OCI-LY7 (cell line): Measurements from ENCODE around the gene ACADVL. TPM values are rescaled to one million over a fixed set of nuclear protein-coding genes. Genes with fewer than 3 reads are reported as not detected.

ENCODE experiments used
- BruUV-seq: library from RNA; stranded (reverse); fragments of 400-500 nt; replicated peaks from 2 replicates; lab custom pipeline; 2021; lab: Mats Ljungman, UMichigan
- CTCF ChIA-PET: fragments of 300-600 bp; sonication (Branson Sonifier 250); formaldehyde crosslinking; loops from one replicate; lab custom pipeline; 2022; ENCODE audit warnings: antibody characterized with exemption; ENCODE audit not compliant: unreplicated experiment; lab: Charles Lee
- POLR2A ChIA-PET: fragments of 300-600 bp; sonication (Branson Sonifier 250); formaldehyde crosslinking; loops from one replicate; lab custom pipeline; 2022; ENCODE audit warnings: antibody characterized with exemption; lab: Charles Lee
- DNase-seq: peaks from one replicate; pipeline ENCODE4 v3.0.0-alpha.2; 2015; ENCODE audit warnings: low spot score
- H2AFZ ChIP-seq: fragments of 200-600 bp; sonication (generic), shearing (Covaris generic); 2 replicates; pipeline ENCODE4 v1.6.1; 2014; ENCODE audit warnings: mild to moderate bottlenecking, antibody characterized with exemption, low read length, moderate library complexity
- H3K27ac ChIP-seq: fragments of 200-600 bp; sonication (generic); 2 replicates; pipeline ENCODE4 v1.5.1; 2014; ENCODE audit warnings: mixed run types, low read depth, mild to moderate bottlenecking, moderate library complexity, low read length, inconsistent platforms; ENCODE audit not compliant: poor library complexity, severe bottlenecking
- H3K36me3 ChIP-seq: fragments of 200-600 bp; sonication (generic); 2 replicates; pipeline ENCODE4 v1.6.1; 2014; ENCODE audit warnings: mild to moderate bottlenecking, antibody characterized with exemption, low read length, moderate library complexity, mixed read lengths; ENCODE audit not compliant: insufficient read depth
- H3K4me1 ChIP-seq: fragments of 200-600 bp; sonication (generic); 2 replicates; pipeline ENCODE4 v1.5.1; 2014; ENCODE audit warnings: mild to moderate bottlenecking, low read length; ENCODE audit not compliant: insufficient read depth, poor library complexity, severe bottlenecking
- H3K4me2 ChIP-seq: fragments of 200-600 bp; sonication (generic); 2 replicates; pipeline ENCODE4 v1.6.1; 2014; ENCODE audit warnings: mild to moderate bottlenecking, low read length
- H3K4me3 ChIP-seq: fragments of 200-600 bp; sonication (generic); 2 replicates; pipeline ENCODE4 v1.5.1; 2014; ENCODE audit warnings: mild to moderate bottlenecking, low read depth, low read length; ENCODE audit not compliant: poor library complexity, severe bottlenecking
- H3K79me2 ChIP-seq: fragments of 200-600 bp; sonication (generic); 2 replicates; pipeline ENCODE4 v1.6.1; 2016; ENCODE audit warnings: low read depth, mild to moderate bottlenecking, low read length, moderate library complexity, mixed read lengths; ENCODE audit not compliant: insufficient read depth
- H3K9me2 ChIP-seq: fragments of 200-600 bp; sonication (generic); 2 replicates; pipeline ENCODE4 v1.6.1; 2016; ENCODE audit warnings: mild to moderate bottlenecking, low read length, mixed read lengths; ENCODE audit not compliant: insufficient read depth
- H3K9me3 ChIP-seq: fragments of 200-600 bp; sonication (generic); 2 replicates; pipeline ENCODE4 v1.6.1; 2014; ENCODE audit warnings: mild to moderate bottlenecking, mixed run types, low read length, mixed read lengths
- H4K20me1 ChIP-seq: fragments of 200-600 bp; sonication (generic); 2 replicates; pipeline ENCODE4 v1.6.1; 2014; ENCODE audit warnings: mild to moderate bottlenecking, antibody characterized with exemption, low read length, moderate library complexity, mixed read lengths; ENCODE audit not compliant: insufficient read depth
- CTCF ChIP-seq: fragments of 200-600 bp; sonication (generic); conservative IDR thresholded peaks from 2 replicates; pipeline ENCODE4 v1.5.1; 2014; ENCODE audit warnings: mild to moderate bottlenecking, antibody characterized with exemption, low read length, moderate library complexity, mixed read lengths
- EZH2phosphoT487 ChIP-seq: fragments of 200-600 bp; sonication (generic); IDR thresholded peaks from 2 replicates; pipeline ENCODE4 v1.6.1; 2018; ENCODE audit warnings: low read depth, borderline replicate concordance, mild to moderate bottlenecking, mixed run types, antibody characterized with exemption, low read length, moderate library complexity, mixed read lengths
- intact Hi-C: fragments of 100-400 bp; cut with micrococcal nuclease; formaldehyde crosslinking; loops from one replicate; pipeline ENCODE4 v1.10.0; 2022; ENCODE audit not compliant: unreplicated experiment
- total RNA-seq, 2 experiments: library from RNA; depleted of rRNA in 1 of 2; stranded (reverse); fragments of >200 nt in 1 of 2; shearing (Covaris generic) in 1 of 2; gene quantifications; 2 replicates each; pipeline ENCODE4 v1.2.3, GENCODE V29; 2014 to 2022

Gene ACADVL
- total RNA-seq, 2 experiments from 2014 or later: 204 to 297 TPM

GRCh38 chr17:7262192-7262934 is 42.6 kb downstream of the ACADVL start, which contains the start of gene CLDN7:
TSS of gene CLDN7 (minus strand) at chr17:7262478. CDS start at chr17:7262043, 435 bp downstream.
- Histone ChIP-seq H3K27ac (no peak within 1 kb of the TSS), H3K9me2 (no peaks in the 10 kb centered on the region), H2AFZ (peak within 1 kb of the TSS; percentile 62), H3K36me3 (peaks cover 18% of the 10 kb centered on the region), H3K79me2 (no peaks in the 10 kb centered on the region), H4K20me1 (no peaks in the 10 kb centered on the region), H3K4me2 (peak within 1 kb of the TSS; percentile 65), H3K9me3 (no peaks in the 10 kb centered on the region), H3K4me3 (peak within 1 kb of the TSS; percentile 44), H3K4me1 (peaks cover 17% of the 10 kb centered on the region)
- ChIA-PET POLR2A (interaction anchor here (0.6 kb wide), 1 partner anchor 273 kb away, joined by 3 read pairs; no protein-coding TSS in a partner anchor), CTCF (no interaction called here)
- BruUV-seq: no TSS peak
- no peak for DNase-seq
- intact Hi-C loops: no loop called here
- no peak for TF ChIP-seq EZH2phosphoT487
- TF ChIP-seq CTCF: no peak

DNA sequence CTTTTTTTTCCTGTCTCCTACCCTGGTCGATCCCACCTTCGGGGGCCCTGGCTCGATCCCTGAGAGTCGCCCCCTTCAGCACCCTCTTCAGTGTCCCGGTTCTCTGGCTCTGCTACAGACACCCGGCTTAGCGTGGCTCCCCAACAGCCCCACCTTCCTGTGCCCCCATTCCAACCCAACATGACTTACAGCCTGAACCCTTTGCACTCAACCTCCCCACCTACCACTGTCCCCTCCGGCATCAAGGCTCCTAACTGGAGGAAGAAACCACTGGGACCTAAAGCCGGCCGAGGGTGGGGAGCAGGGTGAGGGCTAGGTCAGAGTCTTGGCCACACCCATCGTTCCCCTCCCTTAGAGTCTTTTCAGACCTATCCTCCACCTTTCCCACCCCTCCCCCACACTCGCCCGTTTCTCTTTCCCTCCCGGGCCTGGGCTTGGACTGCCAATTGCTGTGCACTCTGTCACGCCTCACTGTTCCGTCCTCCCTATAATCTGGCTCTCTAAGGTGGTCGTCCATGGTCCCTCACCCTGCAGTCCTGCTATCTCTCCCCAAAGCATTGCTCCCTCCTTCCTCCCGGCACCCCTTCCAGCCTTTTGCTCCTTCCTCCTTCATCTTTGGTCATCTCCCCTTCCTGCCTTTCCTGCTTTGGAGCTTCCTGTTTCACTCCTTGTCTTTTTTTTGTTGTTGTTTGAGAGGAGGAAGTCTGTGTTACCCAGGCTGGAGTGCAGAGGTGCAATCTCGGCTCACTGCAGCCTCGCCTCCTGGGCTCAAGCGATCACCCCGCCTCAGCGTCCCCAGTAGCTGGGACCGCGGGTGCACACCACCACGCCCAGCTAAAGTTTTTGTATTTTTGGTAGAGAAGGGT is 43.4 kb downstream of the ACADVL start:
- H4K20me1 ChIP-seq: no peaks in the 10 kb centered on the region
- no peaks in the 10 kb centered on the region for H3K9me2 ChIP-seq
- no peaks in the 10 kb centered on the region for H3K9me3 ChIP-seq
- peak overlapping the region; percentile 65 for H3K4me2 ChIP-seq
- intact Hi-C loops: no loop called here
- ChIA-PET POLR2A (interaction anchor here (1.0 kb wide), 1 partner anchor 46 kb away, joined by 3 read pairs; no protein-coding TSS in a partner anchor), CTCF (no interaction called here)
- H2AFZ ChIP-seq: peak overlapping the region; percentile 62
- H3K36me3 ChIP-seq: peaks cover 15% of the 10 kb centered on the region
- TF ChIP-seq CTCF (no peak), EZH2phosphoT487 (no peak)
- H3K4me3 ChIP-seq: peak overlapping the region; percentile 44
- no TSS peak for BruUV-seq
- no peak for DNase-seq
- H3K27ac ChIP-seq: no peak overlapping the region
- H3K79me2 ChIP-seq: no peaks in the 10 kb centered on the region
- peaks cover 17% of the 10 kb centered on the region for H3K4me1 ChIP-seq
